NK-92 (cell line): ENCODE measurements around the gene TJP2.

ENCODE experiments used
- DNase-seq: peaks from one replicate; lab custom pipeline; 2025; ENCODE audit not compliant: unreplicated experiment; lab: John Stamatoyannopoulos, UW

Gene TJP2

GRCh38 chr9:69190086-69190862 lies 16.2 kb downstream of the TJP2 start:
- no peak for DNase-seq

GRCh38 chr9:69190863-69191181 lies 16.7 kb downstream of the TJP2 start:
- no peak for DNase-seq

GRCh38 chr9:69191231-69191630 lies 17.2 kb downstream of the TJP2 start:
- no peak for DNase-seq

GRCh38 chr9:69192214-69192613 lies 18.1 kb downstream of the TJP2 start:
- DNase-seq: no peak

GRCh38 chr9:69193685-69194032 lies 19.6 kb downstream of the TJP2 start:
- DNase-seq: no peak

GRCh38 chr9:69194702-69195418 lies 20.8 kb downstream of the TJP2 start:
- DNase-seq: no peak

- DNase-seq: no peak
These were observed 21.6 kb downstream of the TJP2 start for GRCh38 chr9:69195668-69196067.

- no peak for DNase-seq
These were observed 23.6 kb downstream of the TJP2 start for GRCh38 chr9:69197687-69198086.

GRCh38 chr9:69198521-69199220 lies 24.6 kb downstream of the TJP2 start:
- DNase-seq: no peak

GRCh38 chr9:69199769-69200470 lies 25.8 kb downstream of the TJP2 start:
- DNase-seq: no peak

GRCh38 chr9:69202556-69202955 lies 28.5 kb downstream of the TJP2 start:
- no peak for DNase-seq

GRCh38 chr9:69204326-69204725 lies 30.2 kb downstream of the TJP2 start:
- no peak for DNase-seq

GRCh38 chr9:69204849-69205248 lies 30.8 kb downstream of the TJP2 start:
- DNase-seq: no peak

- DNase-seq: no peak
These were observed 32.0 kb downstream of the TJP2 start for GRCh38 chr9:69206047-69206446.

- DNase-seq: no peak
These were observed 33.4 kb downstream of the TJP2 start for GRCh38 chr9:69207503-69207902.

- DNase-seq: no peak
These were observed 37.5 kb downstream of the TJP2 start for GRCh38 chr9:69211424-69212036.

GRCh38 chr9:69213647-69214046 lies 39.6 kb downstream of the TJP2 start:
- no peak for DNase-seq

GRCh38 chr9:69214939-69215338 lies 40.9 kb downstream of the TJP2 start:
- no peak for DNase-seq

- DNase-seq: no peak
These were observed 41.9 kb downstream of the TJP2 start for GRCh38 chr9:69215774-69216485.

GRCh38 chr9:69218166-69218565 lies 44.1 kb downstream of the TJP2 start:
- DNase-seq: no peak

GRCh38 chr9:69221036-69221435 lies 47.0 kb downstream of the TJP2 start:
- DNase-seq: no peak
